HG03342 (cell line): ENCODE data around the gene DHRS7.

Experiments used
- ATAC-seq: cut with Tn5 transposase; IDR thresholded peaks from one replicate; pipeline ENCODE4 v1.9.1; 2021; ENCODE audit warnings: mild to moderate bottlenecking, moderate library complexity; ENCODE audit not compliant: unreplicated experiment

Gene DHRS7

DNA sequence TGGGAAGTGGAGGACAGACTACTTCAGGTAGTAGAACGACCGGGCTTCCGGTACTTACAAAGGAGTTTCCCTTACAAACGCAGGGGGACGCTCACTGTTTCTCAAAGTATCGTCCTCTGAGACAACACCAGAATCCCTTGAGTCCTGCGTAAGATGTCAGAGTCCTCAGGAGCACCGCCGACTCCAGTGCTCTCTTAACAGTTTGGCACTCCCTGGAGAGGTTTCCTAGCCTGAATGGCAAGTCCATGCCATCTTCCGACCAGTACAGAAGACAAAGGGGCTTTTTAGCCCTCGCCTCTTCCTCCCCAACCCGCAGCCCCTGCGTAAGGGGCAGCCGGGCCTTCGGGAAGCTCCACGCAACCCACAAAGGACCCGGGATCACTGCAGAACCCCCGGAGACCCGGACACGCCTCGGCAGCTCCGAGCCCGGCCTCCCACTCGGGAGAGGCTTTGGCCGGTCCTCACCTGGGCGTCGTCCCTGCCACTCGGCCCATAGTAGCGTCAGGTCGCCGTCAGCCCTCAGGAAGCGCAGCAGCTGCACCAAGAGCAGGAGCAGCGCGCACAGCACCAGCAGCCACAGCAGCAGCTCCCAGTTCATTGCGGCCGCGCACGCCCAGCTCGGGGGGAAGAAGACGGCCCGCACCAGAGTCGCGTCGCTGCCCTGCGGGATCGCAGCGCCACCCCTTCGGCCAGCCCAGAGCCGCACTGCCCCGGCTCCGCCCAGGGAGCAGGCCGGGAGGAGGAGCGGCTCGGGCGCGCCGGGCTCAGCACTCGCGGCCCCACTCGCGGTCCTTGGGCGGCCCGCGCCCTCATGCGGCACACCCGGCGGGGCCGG is at the start of gene DHRS7:
TSS of gene DHRS7 (minus strand) at position 687 of the 835 bp plus-strand sequence. CDS start at position 598, 89 bp downstream.
- peak; percentile 84 for ATAC-seq

DNA sequence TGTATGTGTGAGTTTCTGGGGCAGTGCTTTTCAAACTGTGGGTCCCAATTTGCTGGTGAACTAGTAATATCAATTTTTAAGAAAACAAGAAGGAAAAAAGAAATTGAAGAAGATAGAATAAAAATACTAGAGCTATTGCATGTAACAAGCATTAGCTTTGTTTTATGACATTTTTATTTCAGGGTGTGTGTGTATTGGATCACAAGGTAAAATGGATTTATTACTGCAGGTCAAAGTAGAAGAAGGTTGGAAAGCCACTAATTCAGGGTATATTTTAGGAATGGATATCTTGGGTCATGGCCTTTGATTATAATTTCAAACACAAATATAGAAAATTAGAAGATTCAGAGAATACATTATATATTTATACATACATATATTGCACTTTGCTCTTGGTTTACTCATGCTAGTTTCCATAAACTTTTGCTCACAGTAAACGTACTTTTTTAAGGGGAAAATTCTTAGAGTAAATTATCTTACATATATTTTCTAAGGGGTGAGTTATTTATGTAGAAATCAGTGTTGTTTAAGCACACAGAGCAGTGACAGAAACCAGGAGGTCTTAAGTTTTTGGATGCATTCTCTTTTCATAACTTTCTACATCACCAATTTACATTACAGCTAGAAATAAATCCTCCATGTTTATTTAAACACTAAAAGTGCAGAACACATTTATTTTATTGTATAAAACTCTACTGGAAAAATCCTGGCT is 49.4 kb upstream of the DHRS7 start:
- ATAC-seq, result no peak

DNA sequence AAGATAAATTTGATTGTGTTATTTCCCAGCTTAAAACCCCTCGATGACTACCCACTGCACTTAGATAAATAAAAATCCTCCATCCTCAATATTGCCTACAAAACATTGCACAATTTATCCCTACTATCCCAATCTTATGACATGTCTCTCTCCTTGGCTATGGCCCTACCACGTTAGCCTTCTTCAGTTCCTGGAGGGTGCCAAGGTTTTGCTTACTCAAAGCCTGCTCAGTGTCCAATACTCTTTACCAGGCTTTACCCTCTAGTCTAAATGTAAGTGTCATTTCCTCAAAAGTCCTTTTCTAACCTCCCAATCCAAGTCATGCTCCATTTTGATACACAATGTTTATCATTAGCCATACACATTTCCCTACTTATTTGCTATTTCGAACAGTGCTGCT is 48.8 kb upstream of the DHRS7 start:
- no peak for ATAC-seq

DNA sequence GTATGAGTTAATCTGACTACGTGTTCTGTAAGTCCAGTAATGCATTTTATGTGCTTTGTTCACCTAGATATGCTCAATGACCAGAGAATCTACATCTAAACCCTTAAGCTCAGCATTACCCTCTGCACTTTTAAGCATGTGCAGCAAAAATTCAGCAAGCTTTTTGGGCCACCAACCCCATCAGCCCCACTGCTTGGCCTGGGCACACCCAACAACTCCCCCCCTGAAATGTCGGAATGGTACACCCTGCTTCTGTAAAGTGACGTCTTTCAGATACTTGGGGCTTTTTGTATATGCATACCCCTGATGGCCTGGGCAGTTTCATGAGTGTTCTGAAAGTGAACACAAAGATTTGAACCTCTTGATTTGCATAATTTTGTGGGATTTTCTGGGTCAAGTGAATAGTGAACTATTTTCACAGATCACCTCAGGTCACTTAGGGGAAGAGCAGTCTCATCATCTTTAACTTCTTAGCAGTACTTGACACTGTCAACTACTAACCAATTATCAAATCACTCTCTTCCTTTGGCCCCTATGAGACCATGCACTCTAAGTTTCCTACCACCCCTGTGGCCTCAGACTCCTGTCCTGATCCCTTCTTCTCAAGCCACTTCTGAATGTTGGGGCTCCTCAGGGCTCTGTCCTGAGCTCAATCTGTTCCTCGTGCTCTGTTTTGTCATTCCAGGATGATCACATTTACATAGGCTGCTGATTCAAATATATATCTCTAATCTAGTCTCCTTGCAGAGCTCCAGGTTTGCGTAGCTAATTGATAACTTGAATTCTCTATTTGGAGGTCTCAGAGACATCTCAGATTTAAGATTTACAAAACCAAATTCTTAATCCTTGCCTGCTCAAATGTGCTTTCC is 47.5 kb upstream of the DHRS7 start:
- peak; percentile 85 for ATAC-seq

- ATAC-seq, result no peak
Observed at GRCh38 chr14:60211153-60211552, 46.0 kb upstream of the DHRS7 start.

DNA sequence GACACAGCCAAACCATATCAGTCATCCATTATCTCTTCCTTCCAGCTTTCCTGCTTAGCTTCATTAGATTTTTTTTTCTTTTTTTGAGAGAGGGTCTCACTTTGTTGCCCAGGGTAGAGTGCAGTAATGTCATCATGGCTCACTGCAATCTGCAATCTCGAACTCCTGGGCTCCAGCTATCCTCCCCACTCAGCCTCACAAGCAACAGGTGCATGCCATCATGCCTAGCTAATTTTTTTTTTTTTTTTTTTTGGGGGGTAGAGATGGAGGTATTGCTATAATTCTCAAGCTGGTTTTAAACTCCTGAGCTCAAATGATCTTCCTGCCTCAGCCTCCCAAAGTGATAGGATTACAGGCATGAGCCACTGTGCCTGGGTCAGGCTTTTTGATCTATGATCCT is 45.5 kb upstream of the DHRS7 start:
- ATAC-seq, result no peak

GRCh38 chr14:60206837-60207533 is 41.8 kb upstream of the DHRS7 start:
- peak; percentile 29 for ATAC-seq

DNA sequence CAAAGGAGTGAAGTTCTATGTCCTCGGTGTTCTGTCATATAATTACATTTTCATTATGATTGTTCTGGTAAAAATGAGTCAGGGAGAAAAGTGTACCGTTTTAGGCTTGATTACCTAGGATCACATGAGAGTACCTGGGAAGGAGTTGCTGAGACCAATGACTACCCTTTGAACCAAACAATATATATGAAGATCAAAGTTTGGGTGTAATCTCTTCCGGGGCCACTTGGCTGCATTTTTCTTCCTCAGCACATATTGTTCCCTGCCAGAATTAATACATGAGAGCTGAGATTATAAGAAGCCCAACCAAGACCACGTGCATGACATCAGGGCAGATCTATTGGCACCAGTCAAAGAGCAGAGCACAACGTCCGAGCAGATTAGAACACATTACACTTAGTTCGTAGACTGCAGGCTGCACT is 41.1 kb upstream of the DHRS7 start:
- no peak for ATAC-seq

DNA sequence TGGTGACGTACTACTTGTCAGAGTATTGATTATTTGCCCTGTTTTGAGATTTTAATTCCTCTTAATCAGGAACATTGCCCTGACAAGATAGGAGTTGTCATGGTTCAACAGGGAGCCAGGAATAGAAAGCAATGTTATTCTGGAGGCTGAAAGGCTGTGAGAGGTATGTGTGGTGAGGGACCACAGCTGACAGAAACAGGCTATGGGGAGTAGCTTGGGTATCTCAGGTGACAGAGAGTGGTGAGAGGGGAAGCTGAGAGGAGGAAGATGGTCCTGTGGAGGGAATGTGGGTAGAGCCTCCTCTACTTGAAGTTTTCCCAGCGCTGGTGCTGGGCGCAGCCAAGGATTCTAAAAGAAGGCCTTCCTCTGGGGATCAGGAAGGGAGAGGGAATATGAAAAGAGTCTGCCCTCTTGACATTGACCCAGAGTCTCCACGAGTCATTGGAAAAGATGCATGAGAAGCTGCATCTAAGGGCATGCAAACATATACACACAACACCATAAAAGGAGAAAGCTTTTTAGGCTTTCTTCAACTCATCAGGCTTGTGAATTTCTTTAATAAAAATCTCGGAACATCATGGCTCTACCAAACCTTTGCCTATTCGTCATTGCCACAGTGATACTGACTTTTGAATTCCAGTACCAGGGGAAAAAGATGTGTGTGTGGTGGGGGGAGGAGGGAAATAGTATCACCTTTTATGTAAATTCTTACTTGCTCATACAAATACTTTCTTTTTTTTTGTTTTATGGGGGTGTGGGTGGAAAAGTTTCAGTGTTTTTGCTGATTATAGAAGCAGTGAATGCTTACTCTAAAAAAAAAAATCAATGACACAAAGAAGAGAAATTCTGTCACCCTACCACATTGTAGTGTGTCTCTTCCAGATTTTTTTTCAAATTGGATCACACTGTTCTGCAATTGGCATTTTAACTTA is 39.9 kb upstream of the DHRS7 start:
- peak; percentile 46 for ATAC-seq

GRCh38 chr14:60204104-60204842 is 39.1 kb upstream of the DHRS7 start:
- peak; percentile 80 for ATAC-seq

- no peak for ATAC-seq
Observed at GRCh38 chr14:60199321-60199720, 34.1 kb upstream of the DHRS7 start.

DNA sequence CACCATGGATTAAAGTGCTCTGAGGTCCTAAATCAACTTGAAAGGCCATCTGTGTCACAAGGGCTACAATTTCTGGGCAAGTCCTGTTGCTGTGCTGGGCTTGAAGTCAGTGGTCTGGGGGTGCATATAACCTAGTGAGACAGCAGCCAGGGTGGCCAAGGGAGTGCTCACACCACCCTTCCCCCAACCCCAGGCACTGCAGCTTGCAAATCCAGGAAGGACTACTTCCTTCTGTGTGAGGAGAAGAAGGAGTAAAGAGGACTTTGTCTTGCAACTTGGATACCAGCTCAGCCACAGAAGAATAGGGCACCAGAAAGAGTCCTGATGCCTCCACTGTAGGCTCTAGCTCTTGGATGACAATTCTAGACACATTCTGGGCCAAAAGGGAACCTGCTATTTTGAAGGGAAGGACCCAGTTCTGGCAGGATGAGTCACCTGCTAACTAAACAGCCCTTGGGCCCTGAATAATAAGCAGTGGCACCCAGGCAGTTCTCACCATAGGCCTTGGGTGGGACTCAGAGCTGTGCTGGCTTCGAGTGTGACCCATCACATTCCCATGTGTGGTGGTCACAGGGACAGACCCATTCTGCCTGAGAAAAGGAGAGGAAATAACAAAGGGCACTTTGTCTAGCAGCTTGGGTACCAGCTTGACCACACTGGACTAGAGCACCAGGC is 32.6 kb upstream of the DHRS7 start:
- no peak for ATAC-seq

DNA sequence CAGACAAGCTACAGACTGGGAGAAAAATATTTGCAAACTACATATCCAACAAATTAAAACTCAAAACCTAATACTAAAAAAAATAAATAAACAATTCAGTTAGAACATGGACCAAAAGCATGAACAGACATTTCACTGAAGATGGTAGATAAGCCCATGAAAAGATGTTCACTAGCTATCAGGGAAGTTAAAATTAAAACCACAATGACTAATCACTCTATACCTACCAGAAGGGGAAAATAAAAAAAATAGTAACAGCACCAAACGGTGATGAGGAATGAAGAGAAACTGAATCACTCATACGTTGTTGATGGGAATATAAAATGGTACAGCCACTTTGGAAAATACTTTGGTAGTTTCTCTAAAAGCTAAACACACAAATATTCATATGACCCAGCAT is 31.1 kb upstream of the DHRS7 start:
- ATAC-seq, result no peak

DNA sequence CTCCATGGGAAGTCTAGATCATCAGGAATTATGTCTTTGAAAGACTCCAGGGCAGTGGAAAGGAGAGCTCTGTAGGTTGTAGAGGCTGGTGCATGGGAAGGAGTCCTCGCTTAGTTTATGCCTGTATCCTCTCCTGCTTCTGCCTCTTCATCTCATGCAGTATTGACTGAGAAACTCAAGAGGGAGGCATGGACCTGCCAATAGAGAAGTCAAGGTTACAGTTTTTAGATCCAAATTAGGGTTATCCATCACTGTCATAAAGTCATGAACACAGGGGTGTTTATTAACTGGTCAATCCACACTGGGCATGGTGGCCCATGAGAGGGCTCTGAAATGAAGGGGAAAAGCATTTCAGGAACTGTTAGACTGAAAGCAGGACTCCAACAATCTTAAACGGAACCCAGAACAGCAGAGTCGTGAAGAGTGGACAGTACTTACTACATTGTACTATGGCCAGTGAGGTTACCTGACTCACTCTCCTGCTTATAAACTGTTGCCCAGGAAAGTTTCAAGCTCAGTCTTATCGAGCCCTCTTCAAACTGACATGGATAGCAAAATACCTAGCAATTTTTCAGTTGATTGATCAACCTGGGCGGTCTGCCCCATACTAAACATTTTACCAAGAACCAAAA is 30.1 kb upstream of the DHRS7 start:
- ATAC-seq, result peak; percentile 56

DNA sequence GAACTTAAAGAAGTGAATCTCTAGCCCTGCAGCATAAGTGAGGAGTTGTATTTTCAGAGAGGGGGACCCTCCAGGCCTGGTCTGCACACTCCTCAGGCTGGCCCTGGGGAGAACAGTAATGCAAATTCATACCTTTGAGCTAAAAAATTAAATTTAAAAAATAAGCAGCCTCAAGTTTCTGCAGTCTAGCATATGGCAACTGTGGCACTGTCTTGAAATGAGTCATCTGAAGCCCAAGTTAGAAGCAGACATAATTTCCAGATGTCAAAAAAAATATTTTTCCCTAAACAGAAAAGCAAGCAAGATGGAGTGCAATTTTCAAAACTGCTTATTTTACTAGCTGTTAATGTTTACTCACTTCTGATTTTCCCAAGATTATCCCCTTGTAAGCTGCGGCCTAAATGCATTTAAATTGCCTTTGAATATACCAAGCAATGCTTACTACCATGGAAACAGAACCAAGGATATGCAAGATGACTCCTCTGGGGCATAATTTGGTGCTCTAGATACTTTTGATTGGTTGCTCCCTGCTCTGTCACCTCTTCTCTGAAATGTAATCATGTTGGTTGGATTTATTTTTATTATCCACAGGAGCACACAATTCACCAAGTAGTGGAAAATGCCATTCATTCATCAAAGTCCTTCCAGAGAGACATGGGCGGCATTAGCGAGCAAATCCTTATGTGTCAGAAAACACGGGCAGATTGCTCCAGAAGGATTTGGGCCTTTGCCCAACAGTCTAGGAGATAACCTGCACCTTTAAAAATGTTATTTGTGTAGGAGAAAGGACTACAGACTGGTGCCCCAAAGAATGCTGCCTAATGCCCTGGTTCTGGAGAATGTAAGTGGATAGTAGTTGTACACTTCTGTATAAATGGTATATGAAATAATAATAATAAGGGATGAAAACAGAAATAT is 25.0 kb upstream of the DHRS7 start:
- no peak for ATAC-seq

DNA sequence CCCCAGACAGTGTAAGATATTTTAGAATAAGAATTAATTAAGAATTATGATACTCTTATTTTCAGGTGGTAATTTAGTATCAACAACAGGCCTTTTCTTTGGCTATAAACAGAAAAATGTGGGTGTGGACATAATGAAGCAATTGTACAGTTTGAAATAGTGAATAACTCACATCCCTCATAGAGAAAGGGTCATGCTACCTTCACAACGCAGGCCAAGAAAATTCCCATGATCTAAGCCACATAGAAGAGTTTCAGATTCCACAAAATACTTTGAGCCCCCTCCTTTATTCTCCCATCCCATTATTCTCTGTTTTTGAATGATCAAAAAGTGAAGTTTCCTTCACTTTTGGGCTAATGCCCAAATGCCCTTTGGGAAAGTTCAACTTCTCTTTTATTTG is 23.5 kb upstream of the DHRS7 start:
- no peak for ATAC-seq

- ATAC-seq, result no peak
Observed at GRCh38 chr14:60188115-60188514, 22.9 kb upstream of the DHRS7 start.
